HCT116 (cell line): ENCODE data around the gene MAU2. TPM values are rescaled to one million over a fixed set of nuclear protein-coding genes. Genes with fewer than 3 reads are reported as not detected.
A peak's percentile ranks its signal among the peaks of the same experiment; 100 is the strongest.

Source experiments
- ATAC-seq: fragments of 200-7000 bp; cut with Tn5 transposase; 2 replicates; pipeline ENCODE4 v1.9.1; 2020; ENCODE audit warnings: mild to moderate bottlenecking, moderate library complexity
- BruUV-seq: library from RNA; stranded (reverse); fragments of 400-500 nt; replicated peaks from 2 replicates; lab custom pipeline; 2021; lab: Mats Ljungman, UMichigan
- CTCF ChIA-PET: fragments of 300-600 bp; sonication (Branson Sonifier 250); formaldehyde crosslinking; loops from one replicate; lab custom pipeline; 2021; ENCODE audit warnings: antibody characterized with exemption; lab: Charles Lee
- POLR2A ChIA-PET: fragments of 300-600, 350-600 bp; sonication (Branson Sonifier 250); formaldehyde crosslinking; loops from one replicate; lab custom pipeline; 2021; ENCODE audit warnings: antibody characterized with exemption; lab: Charles Lee
- RAD21 ChIA-PET, 2 experiments: fragments of 300-600 bp; sonication (Branson Sonifier 250); formaldehyde crosslinking; loops; one replicate each; lab custom pipeline; 2023; ENCODE audit warnings: low total read pairs in 2 of 2; ENCODE audit not compliant: uncharacterized antibody in 2 of 2, unreplicated experiment in 2 of 2, low non-redundant PET in 1 of 2; lab: Charles Lee
- DNase-seq: peaks from one replicate; pipeline ENCODE4 v3.0.0-alpha.2; 2010; ENCODE audit warnings: low read depth, low spot score
- H2AFZ ChIP-seq: fragments of 200-600 bp; shearing (Covaris generic), sonication (generic); 2 replicates; pipeline ENCODE4 v1.6.1; 2017; ENCODE audit warnings: low read depth, mixed run types, mixed read lengths, antibody characterized with exemption, low read length; ENCODE audit not compliant: poor library complexity, severe bottlenecking
- H3K27ac ChIP-seq: 2 replicates; pipeline ENCODE4 v1.5.1; 2012; ENCODE audit warnings: low read depth, low read length
- H3K27me3 ChIP-seq: fragments of 200-600 bp; sonication (generic); 2 replicates; pipeline ENCODE4 v1.6.1; 2016; ENCODE audit warnings: mixed run types, low read length, mixed read lengths; ENCODE audit not compliant: insufficient read depth
- H3K36me3 ChIP-seq, 2 experiments: fragments of 200-500 bp in 1 of 2; fragments of 200-600 bp in 1 of 2; sonication (Bioruptor generic) in 1 of 2; sonication (generic) in 1 of 2; 2 replicates each; pipeline versions ENCODE4 v1.5.1 to v1.6.1; 2014 to 2016; ENCODE audit warnings: low read length in 2 of 2, inconsistent platforms in 1 of 2, mixed read lengths in 1 of 2, mixed run types in 1 of 2; ENCODE audit not compliant: insufficient read depth in 2 of 2, control insufficient read depth in 1 of 2
- H3K4me1 ChIP-seq, 2 experiments: fragments of 200-600 bp in 1 of 2; sonication (generic) in 1 of 2; 2 replicates each; pipeline versions ENCODE4 v1.5.1 to v1.6.1; 2012 to 2017; ENCODE audit warnings: low read length in 2 of 2, inconsistent platforms in 1 of 2, mild to moderate bottlenecking in 1 of 2, mixed read lengths in 1 of 2, mixed run types in 1 of 2, moderate library complexity in 1 of 2; ENCODE audit not compliant: insufficient read depth in 2 of 2, control insufficient read depth in 1 of 2
- H3K4me2 ChIP-seq: fragments of 200-600 bp; sonication (generic); 2 replicates; pipeline ENCODE4 v1.6.1; 2017; ENCODE audit warnings: mixed run types, low read length, mixed read lengths
- H3K4me3 ChIP-seq, 2 experiments: fragments of 200-600 bp in 1 of 2; sonication (generic) in 1 of 2; replicated peaks in 1 of 2; 2 replicates each; pipeline ENCODE4 v1.5.1; 2011 to 2016; ENCODE audit warnings: low read length in 2 of 2, control low read depth in 1 of 2, low read depth in 1 of 2, mild to moderate bottlenecking in 1 of 2, mixed read lengths in 1 of 2, mixed run types in 1 of 2
- H3K79me2 ChIP-seq: fragments of 200-600 bp; sonication (generic); 2 replicates; pipeline ENCODE4 v1.6.1; 2017; ENCODE audit warnings: mild to moderate bottlenecking, mixed run types, low read length, moderate library complexity, mixed read lengths; ENCODE audit not compliant: insufficient read depth
- H3K9ac ChIP-seq: fragments of 200-600 bp; sonication (generic); 2 replicates; pipeline ENCODE4 v1.6.1; 2016; ENCODE audit warnings: low read length, mixed read lengths
- H3K9me2 ChIP-seq: fragments of 200-600 bp; sonication (generic), shearing (Covaris generic); 2 replicates; pipeline ENCODE4 v1.6.1; 2017; ENCODE audit warnings: mixed run types, mild to moderate bottlenecking, moderate library complexity; ENCODE audit not compliant: insufficient read depth
- H3K9me3 ChIP-seq, 2 experiments: fragments of 200-500 bp in 1 of 2; fragments of 200-600 bp in 1 of 2; sonication (Bioruptor generic) in 1 of 2; sonication (generic) in 1 of 2; 2 replicates each; pipeline ENCODE4 v1.6.1; 2014 to 2017; ENCODE audit warnings: low read length in 2 of 2, mixed read lengths in 2 of 2, inconsistent platforms in 1 of 2, low read depth in 1 of 2, mild to moderate bottlenecking in 1 of 2, mixed run types in 1 of 2, moderate library complexity in 1 of 2; ENCODE audit not compliant: control insufficient read depth in 1 of 2, insufficient read depth in 1 of 2
- H4K20me1 ChIP-seq: fragments of 200-600 bp; sonication (generic), shearing (Covaris generic); 2 replicates; pipeline ENCODE4 v1.6.1; 2017; ENCODE audit warnings: mixed run types, mild to moderate bottlenecking, moderate library complexity; ENCODE audit not compliant: insufficient read depth
- CBX3 ChIP-seq: IDR thresholded peaks from 2 replicates; pipeline ENCODE4 v1.6.1; 2012; ENCODE audit warnings: low read depth
- CEBPB ChIP-seq: IDR thresholded peaks from 2 replicates; pipeline ENCODE4 v1.6.1; 2012; ENCODE audit warnings: low read depth
- CTCF ChIP-seq, 3 experiments: fragments of 200-600 bp in 1 of 3; sonication (generic) in 1 of 3; IDR thresholded peaks in 2 of 3; conservative IDR thresholded peaks in 1 of 3; 2 replicates each; pipeline ENCODE4 v1.5.1; 2012 to 2017; ENCODE audit warnings: low read depth in 2 of 3, low read length in 2 of 3, antibody characterized with exemption in 1 of 3, borderline replicate concordance in 1 of 3, control low read depth in 1 of 3, mild to moderate bottlenecking in 1 of 3, mixed read lengths in 1 of 3, mixed run types in 1 of 3, moderate library complexity in 1 of 3; ENCODE audit not compliant: insufficient read depth in 1 of 3
- EGR1 ChIP-seq: IDR thresholded peaks from 2 replicates; pipeline ENCODE4 v1.6.1; 2012; ENCODE audit warnings: low read depth
- EZH2phosphoT487 ChIP-seq: fragments of 200-600 bp; IDR thresholded peaks from 2 replicates; pipeline ENCODE4 v1.6.1; 2018; ENCODE audit warnings: antibody characterized with exemption, borderline replicate concordance
- JUND ChIP-seq: IDR thresholded peaks from 2 replicates; pipeline ENCODE4 v1.6.1; 2012
- MAX ChIP-seq: IDR thresholded peaks from 2 replicates; pipeline ENCODE4 v1.6.1; 2012
- POLR2AphosphoS5 ChIP-seq: IDR thresholded peaks from 2 replicates; pipeline ENCODE4 v1.6.1; 2011; ENCODE audit warnings: mild to moderate bottlenecking, low read depth, low read length, moderate library complexity
- RAD21 ChIP-seq: IDR thresholded peaks from 2 replicates; pipeline ENCODE4 v1.6.1; 2012; ENCODE audit warnings: low read depth, mild to moderate bottlenecking
- SP1 ChIP-seq: IDR thresholded peaks from 2 replicates; pipeline ENCODE4 v1.6.1; 2012; ENCODE audit warnings: low read depth
- SRF ChIP-seq: IDR thresholded peaks from 2 replicates; pipeline ENCODE4 v1.6.1; 2012; ENCODE audit warnings: low read depth
- TCF7L2 ChIP-seq: IDR thresholded peaks from 2 replicates; pipeline ENCODE4 v1.7.0; 2011; ENCODE audit warnings: borderline replicate concordance, inconsistent platforms; ENCODE audit not compliant: insufficient read depth, insufficient read length; ENCODE audit errors: extremely low read depth
- YY1 ChIP-seq: IDR thresholded peaks from 2 replicates; pipeline ENCODE4 v1.6.1; 2011; ENCODE audit warnings: low read length, low read depth, moderate library complexity, mild to moderate bottlenecking; ENCODE audit not compliant: insufficient replicate concordance; ENCODE audit errors: extremely low read depth
- ZNF274 ChIP-seq: fragments of 200-500 bp; sonication (Bioruptor generic); IDR thresholded peaks from 2 replicates; pipeline ENCODE4 v1.6.1; 2014; ENCODE audit warnings: mild to moderate bottlenecking, low read depth, low read length, inconsistent platforms
- intact Hi-C: fragments of 100-400 bp; cut with micrococcal nuclease; formaldehyde crosslinking; loops from 2 replicates; pipeline ENCODE4 v1.10.0; 2022
- total RNA-seq: library from RNA; stranded (reverse); gene quantifications from one replicate; pipeline ENCODE4 v1.2.1, GENCODE V29; 2021; ENCODE audit not compliant: unreplicated experiment

MAU2 gene
- total RNA-seq, 1 experiment from 2014 or later = 36.2 TPM

DNA sequence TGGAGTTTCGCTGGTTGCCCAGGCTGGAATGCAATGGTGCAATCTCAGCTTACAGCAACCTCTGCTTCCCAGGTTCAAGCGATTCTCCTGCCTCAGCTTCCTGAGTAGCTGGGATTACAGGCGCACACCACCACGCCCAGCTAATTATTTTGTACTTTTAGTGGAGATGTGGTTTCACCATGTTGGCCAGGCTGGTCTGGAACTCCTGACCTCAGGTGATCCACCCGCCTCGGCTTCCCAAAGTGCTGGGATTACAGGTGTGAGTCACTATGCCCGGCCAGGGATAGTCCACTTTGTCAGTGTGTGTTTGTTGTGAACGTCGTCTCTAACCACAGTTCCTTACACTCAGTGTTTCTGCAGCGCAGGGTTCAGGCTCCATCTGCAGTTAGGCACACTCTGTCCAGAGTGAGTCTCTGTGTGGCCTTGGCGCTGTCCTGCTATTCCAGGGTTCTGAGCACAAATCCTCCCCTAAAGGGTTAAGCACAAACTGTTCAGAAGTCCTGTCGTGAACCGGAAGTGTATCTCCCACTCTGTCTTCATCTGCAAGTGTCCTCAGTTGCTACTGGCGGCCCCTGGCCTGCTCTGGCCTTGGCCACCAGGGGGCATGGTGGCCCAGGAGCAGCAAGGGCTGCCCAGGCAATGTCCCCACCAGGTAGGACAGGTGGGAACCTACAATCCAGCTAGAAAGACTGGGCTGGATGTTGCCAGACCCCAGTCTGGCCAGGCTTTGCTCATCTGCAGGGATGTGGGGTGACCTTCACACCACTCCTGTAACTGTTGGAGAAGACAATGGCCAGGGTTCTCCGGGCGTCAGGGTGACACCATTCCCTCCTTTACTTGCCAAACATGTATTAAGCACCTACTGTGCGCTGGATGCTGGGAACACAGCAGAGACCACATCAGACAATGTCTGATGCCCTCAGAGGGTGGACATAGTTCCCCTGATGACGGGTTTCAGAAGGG is 46.1 kb downstream of the MAU2 start:
- peak overlapping the region; percentile 43 for H2AFZ ChIP-seq
- BruUV-seq = no TSS peak

More for the DNA sequence above, 46.1 kb downstream of the MAU2 start:
- ChIA-PET POLR2A (interaction anchor here (1.5 to 1.6 kb wide), 2 partner anchors 8 to 124 kb away, joined by 4 to 5 read pairs; no protein-coding TSS in a partner anchor), RAD21 (interaction anchor here (0.5 to 2.0 kb wide), 6 partner anchors 11 to 146 kb away, joined by 3 to 5 read pairs (median 4); no protein-coding TSS in a partner anchor), CTCF (interaction anchor here (0.6 to 4.4 kb wide), 6 partner anchors 8 to 123 kb away, joined by 3 to 40 read pairs (median 4); partner anchors contain the start of gene GATAD2A)
- no peaks in the 10 kb centered on the region for H4K20me1 ChIP-seq
- H3K9me2 ChIP-seq = no peaks in the 10 kb centered on the region
- H3K9ac ChIP-seq = peak overlapping the region; percentile 60
- intact Hi-C loops = loop anchor here (1.0 to 2.0 kb wide), 2 partner anchors 40 to 124 kb away; no protein-coding TSS in a partner anchor
- H3K9me3 ChIP-seq = no peaks in the 10 kb centered on the region
- H3K4me1 ChIP-seq = peaks cover 27 to 46% of the 10 kb centered on the region in 2 experiments
- TF ChIP-seq JUND (no peak), SP1 (peak; percentile 71), POLR2AphosphoS5 (peak; percentile 55), CTCF (IDR thresholded peaks at IDR 0.05 in 2 of 3, conservative IDR thresholded peaks at IDR 0.05 in 1 of 3; ENCODE audit: borderline replicate concordance in 1 of 3, insufficient read depth in 1 of 3, low read depth in 2 of 3, low read length in 2 of 3) (peak; percentile 94 to 99 (median 99)), TCF7L2 (peak; percentile 52), RAD21 (peak; percentile 99), EZH2phosphoT487 (no peak), EGR1 (peak; percentile 67), MAX (peak; percentile 66), ZNF274 (no peak), CBX3 (peak; percentile 77), CEBPB (no peak), SRF (no peak), YY1 (peak; percentile 79)
- ATAC-seq (peak; percentile 88), DNase-seq (peak; percentile 95)
- peak overlapping the region; percentile 22 to 53 for H3K4me3 ChIP-seq
- no peaks in the 10 kb centered on the region for H3K79me2 ChIP-seq
- H3K27ac ChIP-seq = peak overlapping the region; percentile 81
- H3K36me3 ChIP-seq = no peaks in the 10 kb centered on the region
- peak overlapping the region; percentile 83 for H3K4me2 ChIP-seq
- no peaks in the 10 kb centered on the region for H3K27me3 ChIP-seq
